Progenitor cell of endocrine pancreas (in vitro differentiated cells): ENCODE data around the gene FAT1. TPM values are rescaled to one million over a fixed set of nuclear protein-coding genes. Genes with fewer than 3 reads are reported as not detected.

Source experiments
- DNase-seq: peaks from one replicate; pipeline ENCODE4 v3.0.0; 2021; ENCODE audit warnings: low spot score; ENCODE audit not compliant: unreplicated experiment
- H3K27ac Mint-ChIP-seq: 2 replicates; pipeline ENCODE4 v1.8.0; 2021; ENCODE audit warnings: mild to moderate bottlenecking, moderate library complexity, mixed read lengths
- H3K27me3 Mint-ChIP-seq: 2 replicates; pipeline ENCODE4 v1.8.0; 2021; ENCODE audit warnings: mixed read lengths
- H3K36me3 Mint-ChIP-seq: 2 replicates; pipeline ENCODE4 v1.8.0; 2022; ENCODE audit warnings: mixed read lengths; ENCODE audit not compliant: insufficient read depth
- H3K4me1 Mint-ChIP-seq: 2 replicates; pipeline ENCODE4 v1.8.0; 2021; ENCODE audit warnings: low read depth, mixed read lengths
- H3K4me3 Mint-ChIP-seq: 2 replicates; pipeline ENCODE4 v1.8.0; 2021; ENCODE audit warnings: low read depth, mild to moderate bottlenecking, moderate library complexity, mixed read lengths
- H3K9me3 Mint-ChIP-seq: 2 replicates; pipeline ENCODE4 v1.8.0; 2021; ENCODE audit warnings: low read depth, mixed read lengths
- total RNA-seq: library from RNA; stranded (reverse); gene quantifications from 2 replicates; pipeline ENCODE4 v1.2.1, GENCODE V29; 2021
- TF ChIP-seq, protein P1 (sequence below): fragments of 200-600 bp; sonication (generic); IDR thresholded peaks from one replicate; pipeline ENCODE4 v1.5.0; 2021; ENCODE audit warnings: antibody characterized with exemption, mild to moderate bottlenecking; ENCODE audit not compliant: unreplicated experiment

The FAT1 gene
- total RNA-seq, 1 donor from 2014 or later = 264 TPM

DNA sequence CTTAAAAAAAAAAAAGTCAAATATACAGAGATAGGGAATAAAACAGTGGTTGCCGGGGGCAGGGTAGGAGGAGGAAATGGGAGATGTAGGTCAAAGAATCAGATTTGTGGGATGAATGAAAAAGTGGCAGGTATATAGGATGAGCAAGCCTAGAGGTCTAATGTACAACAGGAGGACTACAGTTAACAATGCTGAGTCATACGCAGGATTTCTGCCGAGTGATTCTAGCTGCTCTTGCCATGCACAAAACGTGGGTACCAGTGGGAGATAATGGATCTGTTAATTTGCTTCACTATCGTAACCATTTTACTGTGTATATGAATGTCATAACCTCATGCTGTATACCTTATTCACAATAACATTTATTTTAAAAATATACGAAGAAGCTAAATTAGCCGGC, 157.6 kb downstream of the FAT1 start:
- peaks cover 4% of the 10 kb centered on the region for H3K4me1 Mint-ChIP-seq
- H3K4me3 Mint-ChIP-seq = no peak overlapping the region
- TF ChIP-seq, protein P1, sequence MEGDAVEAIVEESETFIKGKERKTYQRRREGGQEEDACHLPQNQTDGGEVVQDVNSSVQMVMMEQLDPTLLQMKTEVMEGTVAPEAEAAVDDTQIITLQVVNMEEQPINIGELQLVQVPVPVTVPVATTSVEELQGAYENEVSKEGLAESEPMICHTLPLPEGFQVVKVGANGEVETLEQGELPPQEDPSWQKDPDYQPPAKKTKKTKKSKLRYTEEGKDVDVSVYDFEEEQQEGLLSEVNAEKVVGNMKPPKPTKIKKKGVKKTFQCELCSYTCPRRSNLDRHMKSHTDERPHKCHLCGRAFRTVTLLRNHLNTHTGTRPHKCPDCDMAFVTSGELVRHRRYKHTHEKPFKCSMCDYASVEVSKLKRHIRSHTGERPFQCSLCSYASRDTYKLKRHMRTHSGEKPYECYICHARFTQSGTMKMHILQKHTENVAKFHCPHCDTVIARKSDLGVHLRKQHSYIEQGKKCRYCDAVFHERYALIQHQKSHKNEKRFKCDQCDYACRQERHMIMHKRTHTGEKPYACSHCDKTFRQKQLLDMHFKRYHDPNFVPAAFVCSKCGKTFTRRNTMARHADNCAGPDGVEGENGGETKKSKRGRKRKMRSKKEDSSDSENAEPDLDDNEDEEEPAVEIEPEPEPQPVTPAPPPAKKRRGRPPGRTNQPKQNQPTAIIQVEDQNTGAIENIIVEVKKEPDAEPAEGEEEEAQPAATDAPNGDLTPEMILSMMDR = no peak
- no peaks in the 10 kb centered on the region for H3K27me3 Mint-ChIP-seq
- H3K36me3 Mint-ChIP-seq = no peaks in the 10 kb centered on the region
- no peaks in the 10 kb centered on the region for H3K9me3 Mint-ChIP-seq
- no peak for DNase-seq
- H3K27ac Mint-ChIP-seq = no peak overlapping the region

DNA sequence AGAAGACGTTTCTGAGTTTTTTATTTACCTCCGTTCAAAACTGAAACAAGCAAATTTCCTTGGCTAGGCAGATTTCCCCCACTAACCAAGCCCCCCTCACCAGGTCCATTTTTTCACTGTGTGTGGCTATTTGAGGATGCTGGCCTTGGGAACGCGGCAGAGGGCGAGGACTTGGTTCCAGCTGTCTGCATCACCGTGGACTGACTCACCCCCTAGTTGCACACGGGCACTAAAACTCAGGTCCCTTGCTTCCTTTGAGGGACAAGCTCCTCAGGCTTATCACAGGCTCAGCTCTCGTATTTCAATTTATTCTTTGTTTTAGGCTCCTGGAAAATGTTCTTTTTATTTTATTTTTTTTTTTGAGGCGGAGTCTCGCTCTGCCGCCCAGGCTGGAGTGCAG, 159.9 kb downstream of the FAT1 start:
- H3K27me3 Mint-ChIP-seq = no peaks in the 10 kb centered on the region
- TF ChIP-seq, protein P1 = no peak

DNA sequence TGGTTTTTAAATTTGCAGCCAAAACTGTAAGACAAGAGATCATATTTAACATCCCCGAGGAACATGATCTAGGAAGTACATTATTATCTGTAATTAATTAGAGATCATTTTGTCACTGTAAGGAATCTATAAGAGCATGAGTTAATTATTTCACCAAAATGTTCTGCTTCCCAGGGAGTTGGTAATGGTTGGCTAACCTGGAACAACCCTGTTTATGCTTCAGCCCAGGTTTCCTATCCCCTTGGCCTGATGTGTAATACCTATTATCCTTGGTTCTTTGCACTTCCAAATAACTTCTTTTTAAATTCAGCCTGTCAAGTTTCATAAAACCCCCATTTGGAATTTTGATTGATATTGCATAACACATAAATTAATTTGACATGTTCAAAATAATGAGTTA, 161.9 kb downstream of the FAT1 start:
- TF ChIP-seq, protein P1 = no peak

More for the DNA sequence above, 159.9 kb downstream of the FAT1 start:
- DNase-seq = no peak
- Mint-ChIP-seq H3K4me1 (no peaks in the 10 kb centered on the region), H3K27ac (no peak overlapping the region), H3K4me3 (no peak overlapping the region), H3K9me3 (peaks cover 8% of the 10 kb centered on the region), H3K36me3 (no peaks in the 10 kb centered on the region)

DNA sequence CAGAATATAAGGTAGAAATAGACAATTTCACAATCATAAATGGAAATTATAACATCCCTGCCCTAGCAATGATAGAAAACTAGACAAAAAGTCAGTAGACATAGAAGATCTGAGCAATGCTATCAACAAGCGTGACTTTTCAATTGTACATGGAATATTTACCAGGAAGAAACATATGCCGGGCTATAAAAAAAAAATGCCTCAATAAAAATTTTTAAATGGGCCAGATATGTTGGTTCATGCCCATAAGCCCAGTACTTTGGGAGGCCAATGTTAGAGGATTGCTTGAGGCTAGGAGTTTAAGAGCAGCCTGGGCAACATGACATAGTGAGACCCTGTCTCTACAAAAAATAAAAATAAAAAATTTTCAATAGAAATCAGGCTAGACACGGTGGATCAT, 163.0 kb downstream of the FAT1 start:
- Mint-ChIP-seq H3K36me3 (no peaks in the 10 kb centered on the region), H3K4me3 (no peak overlapping the region), H3K4me1 (no peaks in the 10 kb centered on the region), H3K27ac (no peak overlapping the region), H3K27me3 (peaks cover 5% of the 10 kb centered on the region), H3K9me3 (peaks cover 8% of the 10 kb centered on the region)
- DNase-seq = no peak
- TF ChIP-seq, protein P1 = no peak

More for the DNA sequence above, 161.9 kb downstream of the FAT1 start:
- H3K36me3 Mint-ChIP-seq = no peaks in the 10 kb centered on the region
- no peaks in the 10 kb centered on the region for H3K27me3 Mint-ChIP-seq
- no peak overlapping the region for H3K4me3 Mint-ChIP-seq
- no peak for DNase-seq
- no peaks in the 10 kb centered on the region for H3K4me1 Mint-ChIP-seq
- peaks cover 8% of the 10 kb centered on the region for H3K9me3 Mint-ChIP-seq
- H3K27ac Mint-ChIP-seq = no peak overlapping the region

DNA sequence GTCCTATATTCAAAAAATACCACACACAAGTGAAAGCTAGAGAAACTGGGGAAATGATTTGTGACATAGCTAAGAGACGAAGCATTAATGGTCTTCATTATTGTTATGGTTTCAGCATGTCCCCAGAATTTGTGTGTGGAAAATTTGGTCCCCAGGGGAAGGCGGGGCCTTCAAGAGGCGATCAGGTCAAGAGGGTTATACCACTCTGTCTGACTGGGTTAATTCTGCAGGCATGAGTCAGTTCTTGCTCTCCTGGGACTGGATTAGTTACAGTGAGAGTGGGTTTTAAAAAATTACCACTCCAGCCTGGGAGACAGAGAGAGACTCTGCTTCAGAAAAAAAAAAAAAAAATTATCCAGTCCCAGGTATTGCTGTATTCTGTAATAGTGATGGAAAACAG, 166.2 kb downstream of the FAT1 start:
- no peak overlapping the region for H3K27ac Mint-ChIP-seq
- peaks cover 19% of the 10 kb centered on the region for H3K27me3 Mint-ChIP-seq
- DNase-seq = no peak
- H3K36me3 Mint-ChIP-seq = no peaks in the 10 kb centered on the region
- peaks cover 8% of the 10 kb centered on the region for H3K9me3 Mint-ChIP-seq
- no peak overlapping the region for H3K4me3 Mint-ChIP-seq
- peaks cover 4% of the 10 kb centered on the region for H3K4me1 Mint-ChIP-seq
- TF ChIP-seq, protein P1 = no peak
